ENCODE data around the gene KRTAP10-1. TPM values are rescaled to one million over a fixed set of nuclear protein-coding genes. Genes with fewer than 3 reads are reported as not detected.

The KRTAP10-1 gene
- total and polyA plus RNA-seq, 4 donors = not detected

- TF ChIP-seq CTCF (IDR thresholded peaks at IDR 0.05; ENCODE audit: low read depth, low read length, missing input control) (no peak), SP1 (IDR thresholded peaks at IDR 0.05) (no peak), TAF1 (conservative IDR thresholded peaks at IDR 0.05) (no peak), HNF4G (IDR thresholded peaks at IDR 0.05) (no peak), ATF3 (IDR thresholded peaks at IDR 0.05) (no peak)
These were observed 23.7 kb downstream of the KRTAP10-1 start (continued) for GRCh38 chr21:44516342-44516741.

GRCh38 chr21:44515359-44516165 lies 24.4 kb downstream of the KRTAP10-1 start:
- no peaks in the 10 kb centered on the region for H3K9me3 ChIP-seq (ENCODE audit: control insufficient read depth in 4 of 4, low read length in 3 of 4)
- no peak overlapping the region for H3K4me3 ChIP-seq (ENCODE audit: low read depth in 1 of 3, low read length in 3 of 3)
- no peak for DNase-seq (ENCODE audit: low spot score)
- H3K4me1 ChIP-seq (ENCODE audit: control insufficient read depth in 4 of 4, insufficient read depth in 4 of 4, low read length in 3 of 4) = peaks cover 0 to 17% (median 7%) of the 10 kb centered on the region in 4 donors
- 91% methylated on average over 32 of the region's 32 CpGs for WGBS
- H3K9ac ChIP-seq (ENCODE audit: low read depth in 1 of 2, low read length in 2 of 2) = no peak overlapping the region
- no peaks in the 10 kb centered on the region for H3K36me3 ChIP-seq (ENCODE audit: control insufficient read depth in 4 of 4, insufficient read depth in 3 of 4, low read depth in 1 of 4, low read length in 3 of 4)
- TF ChIP-seq JUND (IDR thresholded peaks at IDR 0.05) (no peak), GABPA (IDR thresholded peaks at IDR 0.05 in 1 of 2, conservative IDR thresholded peaks at IDR 0.05 in 1 of 2) (no peak), MAX (IDR thresholded peaks at IDR 0.05) (no peak), HNF4A (conservative IDR thresholded peaks at IDR 0.05) (no peak), NR2F2 (IDR thresholded peaks at IDR 0.05) (no peak), CTCF (IDR thresholded peaks at IDR 0.05; ENCODE audit: low read depth, low read length, missing input control) (no peak), ATF3 (IDR thresholded peaks at IDR 0.05) (no peak), YY1 (IDR thresholded peaks at IDR 0.05) (no peak), SP1 (IDR thresholded peaks at IDR 0.05) (no peak), TAF1 (conservative IDR thresholded peaks at IDR 0.05) (no peak), FOXA1 (IDR thresholded peaks at IDR 0.05) (no peak), RAD21 (IDR thresholded peaks at IDR 0.05) (no peak), ZBTB33 (IDR thresholded peaks at IDR 0.05) (no peak), HNF4G (IDR thresholded peaks at IDR 0.05) (no peak), FOXA2 (IDR thresholded peaks at IDR 0.05) (no peak)
- no peaks in the 10 kb centered on the region for H3K27me3 ChIP-seq (ENCODE audit: control insufficient read depth in 4 of 4, insufficient read depth in 4 of 4, low read length in 3 of 4)
- no peak overlapping the region for H3K27ac ChIP-seq (ENCODE audit: low read depth in 1 of 2, low read length in 2 of 2)

All from liver (tissue), 9 donors.